ENCODE measurements around the gene MFAP2. TPM values are rescaled to one million over a fixed set of nuclear protein-coding genes. Genes with fewer than 3 reads are reported as not detected.

Gene MFAP2
- total RNA-seq, 4 donors from 2014 or later: 3.9 to 16.0 (median 5.4) TPM

DNA sequence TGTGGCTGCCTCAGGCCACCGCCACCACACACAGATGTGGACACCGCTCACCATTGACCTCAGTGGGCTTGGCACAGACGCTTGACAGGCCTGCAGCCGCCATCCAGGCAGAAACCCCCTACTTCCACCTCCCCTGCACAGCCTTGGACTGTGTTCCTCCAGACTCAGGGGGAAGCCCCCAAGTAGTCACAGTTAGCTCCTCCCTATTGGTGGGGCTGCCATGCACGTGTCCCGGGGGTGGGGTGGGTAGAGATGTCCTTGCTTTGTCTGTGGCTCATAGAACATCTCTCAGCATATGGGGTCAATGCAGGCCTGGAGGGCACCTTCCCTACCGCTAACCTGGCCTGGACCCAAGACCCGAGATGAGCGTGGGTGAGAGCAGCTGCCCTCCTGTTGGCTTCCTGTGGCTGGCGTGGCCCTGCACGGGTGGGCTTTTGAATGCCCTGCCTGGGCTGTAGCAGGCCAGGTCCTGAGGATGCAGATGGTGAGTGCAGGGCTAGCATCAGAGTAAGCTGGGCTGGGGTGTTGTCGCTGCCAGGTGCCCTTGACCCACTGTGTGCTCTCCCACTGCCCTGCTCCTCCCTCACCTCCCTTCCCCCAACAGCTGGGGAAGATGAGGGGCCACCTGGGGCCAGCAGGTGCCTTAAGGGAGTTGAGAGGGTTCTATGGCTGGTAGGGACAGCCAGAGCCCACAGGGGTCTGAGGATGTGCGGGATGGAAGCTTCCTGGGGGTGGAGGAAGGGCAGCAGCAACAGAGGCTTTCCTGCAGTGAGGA, 52.5 kb downstream of the MFAP2 start:
- H3K4me3 ChIP-seq (ENCODE audit: low read depth, poor library complexity, severe bottlenecking): no peak overlapping the region
- 72 to 74% methylated on average over 13 of the region's 13 CpGs for WGBS, 2 donors
- DNase-seq (ENCODE audit: low spot score in 2 of 2): no peak
- intact Hi-C loops (cut with DNase I; ENCODE audit: low total_unique reads): loop anchor here (10.0 kb wide), 1 partner anchor 313 kb away; the partner anchor contains the start of gene NBPF1
- TF ChIP-seq POLR2A (IDR thresholded peaks at IDR 0.05) (no peak), CTCF (IDR thresholded peaks at IDR 0.05) (no peak)

GRCh38 chr1:16927256-16927655, 53.2 kb downstream of the MFAP2 start:
- intact Hi-C loops (cut with DNase I; ENCODE audit: low total_unique reads): loop anchor here (10.0 kb wide), 1 partner anchor 312 kb away; the partner anchor contains the start of gene NBPF1
- TF ChIP-seq CTCF (IDR thresholded peaks at IDR 0.05) (no peak), POLR2A (IDR thresholded peaks at IDR 0.05) (no peak)
- DNase-seq (ENCODE audit: low spot score in 2 of 2): no peak
- H3K4me3 ChIP-seq (ENCODE audit: low read depth, poor library complexity, severe bottlenecking): no peak overlapping the region
- WGBS, 2 donors: 81 to 88% methylated on average over 14 of the region's 14 CpGs

- intact Hi-C loops (cut with DNase I; ENCODE audit: low total_unique reads): loop anchor here (10.0 kb wide), 1 partner anchor 312 kb away; the partner anchor contains the start of gene NBPF1
- 54 to 63% methylated on average over 10 of the region's 10 CpGs for WGBS, 2 donors
These were observed 53.8 kb downstream of the MFAP2 start for GRCh38 chr1:16926491-16927073.

GRCh38 chr1:16925635-16926490, 54.6 kb downstream of the MFAP2 start:
- TF ChIP-seq CTCF (IDR thresholded peaks at IDR 0.05): no peak
- TF ChIP-seq POLR2A (IDR thresholded peaks at IDR 0.05): no peak
- WGBS, 2 donors: 60 to 61% methylated on average over 13 of the region's 13 CpGs
- H3K4me3 ChIP-seq (ENCODE audit: low read depth, poor library complexity, severe bottlenecking): no peak overlapping the region
- intact Hi-C loops (cut with DNase I; ENCODE audit: low total_unique reads): loop anchor here (10.0 kb wide), 1 partner anchor 311 kb away; the partner anchor contains the start of gene NBPF1
- DNase-seq (ENCODE audit: low spot score in 2 of 2): no peak

More at GRCh38 chr1:16926491-16927073, 53.8 kb downstream of the MFAP2 start:
- no peak overlapping the region for H3K4me3 ChIP-seq (ENCODE audit: low read depth, poor library complexity, severe bottlenecking)
- TF ChIP-seq POLR2A (IDR thresholded peaks at IDR 0.05): no peak
- TF ChIP-seq CTCF (IDR thresholded peaks at IDR 0.05): no peak
- no peak for DNase-seq (ENCODE audit: low spot score in 2 of 2)

- 77 to 79% methylated on average over 13 of the region's 13 CpGs for WGBS, 2 donors
- no peak overlapping the region for H3K4me3 ChIP-seq (ENCODE audit: low read depth, poor library complexity, severe bottlenecking)
- DNase-seq (ENCODE audit: low spot score in 2 of 2): no peak
- TF ChIP-seq POLR2A (IDR thresholded peaks at IDR 0.05) (no peak), CTCF (IDR thresholded peaks at IDR 0.05) (no peak)
- intact Hi-C loops (cut with DNase I; ENCODE audit: low total_unique reads): loop anchor here (10.0 kb wide), 1 partner anchor 310 kb away; the partner anchor contains the start of gene NBPF1
These were observed 55.4 kb downstream of the MFAP2 start for GRCh38 chr1:16924919-16925477.
